Loucy (cell line): ENCODE results near the gene SNCAIP.
A peak's percentile ranks its signal among the peaks of the same experiment; 100 is the strongest.

Experiments
- H2AFZ ChIP-seq: fragments of 200-600 bp; sonication (generic); 2 replicates; pipeline ENCODE4 v1.6.0; 2016; ENCODE audit warnings: antibody characterized with exemption, mild to moderate bottlenecking, low read length, moderate library complexity
- H3F3A ChIP-seq: fragments of 200-600 bp; 2 replicates; pipeline ENCODE4 v1.6.0; 2016; ENCODE audit warnings: antibody characterized with exemption, low read depth, mild to moderate bottlenecking
- H3K27me3 ChIP-seq: fragments of 200-600 bp; sonication (generic); 2 replicates; pipeline ENCODE4 v1.6.1; 2014; ENCODE audit warnings: low read length, mild to moderate bottlenecking; ENCODE audit not compliant: insufficient read depth, poor library complexity, severe bottlenecking
- H3K36me3 ChIP-seq: fragments of 200-600 bp; sonication (generic); 2 replicates; pipeline ENCODE4 v1.6.1; 2016; ENCODE audit warnings: low read length; ENCODE audit not compliant: insufficient read depth
- H3K4me1 ChIP-seq: fragments of 200-600 bp; sonication (generic); 2 replicates; pipeline ENCODE4 v1.5.1; 2014; ENCODE audit warnings: low read length, mild to moderate bottlenecking; ENCODE audit not compliant: insufficient read depth, poor library complexity, severe bottlenecking
- H3K4me2 ChIP-seq: fragments of 200-600 bp; sonication (generic); 2 replicates; pipeline ENCODE4 v1.6.0; 2014; ENCODE audit warnings: antibody characterized with exemption, low read length, low read depth, mild to moderate bottlenecking; ENCODE audit not compliant: poor library complexity, severe bottlenecking
- H3K4me3 ChIP-seq: fragments of 200-600 bp; sonication (generic); 2 replicates; pipeline ENCODE4 v1.5.1; 2014; ENCODE audit warnings: low read length, mild to moderate bottlenecking, mixed read lengths; ENCODE audit not compliant: poor library complexity, severe bottlenecking
- H3K79me2 ChIP-seq: fragments of 200-600 bp; sonication (generic); 2 replicates; pipeline ENCODE4 v1.6.1; 2014; ENCODE audit warnings: low read length; ENCODE audit not compliant: insufficient read depth
- H3K9ac ChIP-seq: fragments of 200-600 bp; sonication (generic); 2 replicates; pipeline ENCODE4 v1.6.0; 2014; ENCODE audit warnings: mild to moderate bottlenecking, low read depth, low read length, moderate library complexity; ENCODE audit not compliant: poor library complexity, severe bottlenecking
- H3K9me2 ChIP-seq: fragments of 200-600 bp; sonication (generic); replicated peaks from 2 replicates; pipeline ENCODE4 v1.6.1; 2016; ENCODE audit warnings: low read depth, low read length, mixed read lengths
- H3K9me3 ChIP-seq: fragments of 200-600 bp; sonication (generic); 2 replicates; pipeline ENCODE4 v1.6.1; 2014; ENCODE audit warnings: mild to moderate bottlenecking, antibody characterized with exemption, low read length, low read depth; ENCODE audit not compliant: insufficient read depth
- H4K20me1 ChIP-seq: fragments of 200-600 bp; sonication (generic); 2 replicates; pipeline ENCODE4 v1.6.0; 2014; ENCODE audit warnings: antibody characterized with exemption, low read length, mild to moderate bottlenecking; ENCODE audit not compliant: insufficient read depth, poor library complexity, severe bottlenecking
- EZH2phosphoT487 ChIP-seq: fragments of 200-600 bp; IDR thresholded peaks from 2 replicates; pipeline ENCODE4 v1.6.1; 2018; ENCODE audit warnings: antibody characterized with exemption, mild to moderate bottlenecking, moderate library complexity, borderline replicate concordance
- TF ChIP-seq, protein P1 (sequence below): fragments of 200-600 bp; sonication (generic); conservative IDR thresholded peaks from 2 replicates; pipeline ENCODE4 v1.5.1; 2014; ENCODE audit warnings: mild to moderate bottlenecking, antibody characterized with exemption, low read length

SNCAIP gene

DNA sequence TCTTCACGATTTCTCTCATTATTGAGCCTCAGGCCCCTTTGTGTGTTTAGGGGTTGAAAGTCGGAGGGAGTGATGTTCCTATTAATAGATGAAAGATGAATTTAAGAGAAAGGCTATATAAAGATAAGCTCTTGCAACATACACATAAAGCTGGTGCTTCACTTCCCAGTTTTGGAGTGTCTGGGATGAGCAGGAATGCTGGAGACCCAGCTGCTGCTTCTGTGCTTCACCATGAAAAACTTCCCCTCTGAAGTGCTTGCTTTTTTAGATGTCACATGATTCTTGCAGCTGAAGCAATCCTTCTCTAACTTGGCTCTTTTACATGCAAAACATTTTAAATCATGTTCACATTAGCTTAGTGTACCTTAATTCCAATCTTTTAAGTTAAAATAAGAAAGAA lies 19.7 kb upstream of the SNCAIP start:
- no peak overlapping the region for H2AFZ ChIP-seq
- no peaks in the 10 kb centered on the region for H4K20me1 ChIP-seq
- H3K79me2 ChIP-seq: no peaks in the 10 kb centered on the region
- H3K9me2 ChIP-seq: no peaks in the 10 kb centered on the region
- no peak overlapping the region for H3K4me2 ChIP-seq
- no peaks in the 10 kb centered on the region for H3K9me3 ChIP-seq
- H3K9ac ChIP-seq: no peak overlapping the region
- no peaks in the 10 kb centered on the region for H3K36me3 ChIP-seq
- H3K4me1 ChIP-seq: no peaks in the 10 kb centered on the region
- no peaks in the 10 kb centered on the region for H3K27me3 ChIP-seq
- no peak overlapping the region for H3K4me3 ChIP-seq
- TF ChIP-seq, protein P1, sequence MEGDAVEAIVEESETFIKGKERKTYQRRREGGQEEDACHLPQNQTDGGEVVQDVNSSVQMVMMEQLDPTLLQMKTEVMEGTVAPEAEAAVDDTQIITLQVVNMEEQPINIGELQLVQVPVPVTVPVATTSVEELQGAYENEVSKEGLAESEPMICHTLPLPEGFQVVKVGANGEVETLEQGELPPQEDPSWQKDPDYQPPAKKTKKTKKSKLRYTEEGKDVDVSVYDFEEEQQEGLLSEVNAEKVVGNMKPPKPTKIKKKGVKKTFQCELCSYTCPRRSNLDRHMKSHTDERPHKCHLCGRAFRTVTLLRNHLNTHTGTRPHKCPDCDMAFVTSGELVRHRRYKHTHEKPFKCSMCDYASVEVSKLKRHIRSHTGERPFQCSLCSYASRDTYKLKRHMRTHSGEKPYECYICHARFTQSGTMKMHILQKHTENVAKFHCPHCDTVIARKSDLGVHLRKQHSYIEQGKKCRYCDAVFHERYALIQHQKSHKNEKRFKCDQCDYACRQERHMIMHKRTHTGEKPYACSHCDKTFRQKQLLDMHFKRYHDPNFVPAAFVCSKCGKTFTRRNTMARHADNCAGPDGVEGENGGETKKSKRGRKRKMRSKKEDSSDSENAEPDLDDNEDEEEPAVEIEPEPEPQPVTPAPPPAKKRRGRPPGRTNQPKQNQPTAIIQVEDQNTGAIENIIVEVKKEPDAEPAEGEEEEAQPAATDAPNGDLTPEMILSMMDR: no peak
- no peak for TF ChIP-seq EZH2phosphoT487
- no peaks in the 10 kb centered on the region for H3F3A ChIP-seq

GRCh38 chr5:122295138-122295537 lies 16.9 kb upstream of the SNCAIP start:
- Histone ChIP-seq H3K27me3 (no peaks in the 10 kb centered on the region), H3K4me2 (no peak overlapping the region), H3K9me3 (no peaks in the 10 kb centered on the region), H3F3A (no peaks in the 10 kb centered on the region), H3K79me2 (no peaks in the 10 kb centered on the region), H3K4me1 (no peaks in the 10 kb centered on the region), H3K4me3 (no peak overlapping the region), H4K20me1 (no peaks in the 10 kb centered on the region), H3K9ac (no peak overlapping the region), H3K9me2 (no peaks in the 10 kb centered on the region), H2AFZ (no peak overlapping the region), H3K36me3 (no peaks in the 10 kb centered on the region)
- no peak for TF ChIP-seq EZH2phosphoT487
- TF ChIP-seq, protein P1: peak; percentile 22; the same call in 1 of the 2 replicates

- no peaks in the 10 kb centered on the region for H3K9me3 ChIP-seq
- H2AFZ ChIP-seq: no peak overlapping the region
- no peaks in the 10 kb centered on the region for H3K4me1 ChIP-seq
- H3K4me3 ChIP-seq: no peak overlapping the region
- no peak overlapping the region for H3K9ac ChIP-seq
- no peaks in the 10 kb centered on the region for H3K9me2 ChIP-seq
- no peaks in the 10 kb centered on the region for H3K36me3 ChIP-seq
- no peaks in the 10 kb centered on the region for H3K79me2 ChIP-seq
- no peaks in the 10 kb centered on the region for H3K27me3 ChIP-seq
- TF ChIP-seq, protein P1: no peak
- TF ChIP-seq EZH2phosphoT487: no peak
- no peak overlapping the region for H3K4me2 ChIP-seq
- no peaks in the 10 kb centered on the region for H4K20me1 ChIP-seq
- H3F3A ChIP-seq: no peaks in the 10 kb centered on the region
Measured at GRCh38 chr5:122296871-122297270, 15.2 kb upstream of the SNCAIP start.
